HepG2 (cell line): Measurements from ENCODE around the gene TOMM22. TPM values are rescaled to one million over a fixed set of nuclear protein-coding genes. Genes with fewer than 3 reads are reported as not detected.

Experiments used
- BRD4 ChIP-seq: sonication (generic); formaldehyde crosslinking; IDR thresholded peaks from 2 replicates; pipeline ENCODE4 v1.4.0; 2020; ENCODE audit warnings: missing genetic modification reagents
- CHCHD3 ChIP-seq: sonication (generic); formaldehyde crosslinking; IDR thresholded peaks from 2 replicates; pipeline ENCODE4 v1.8.0; 2022; ENCODE audit warnings: mild to moderate bottlenecking, missing genetic modification reagents, moderate library complexity
- CHD4 ChIP-seq: fragments of 200-600 bp; sonication (generic); IDR thresholded peaks from 2 replicates; pipeline ENCODE4 v1.7.0; 2017; ENCODE audit warnings: mild to moderate bottlenecking, low read length, borderline replicate concordance
- GLMP ChIP-seq: sonication (generic); formaldehyde crosslinking; IDR thresholded peaks from 2 replicates; pipeline ENCODE4 v1.9.0; 2021; ENCODE audit warnings: missing genetic modification reagents, mild to moderate bottlenecking, borderline replicate concordance
- IRF2 ChIP-seq: IDR thresholded peaks from 2 replicates; pipeline ENCODE4 v1.6.1; 2018; ENCODE audit warnings: missing genetic modification reagents, missing compliant biosample characterization
- KDM6A ChIP-seq: IDR thresholded peaks from 2 replicates; pipeline ENCODE4 v1.6.1; 2016; ENCODE audit warnings: low read depth
- KLF15 ChIP-seq: sonication (generic); formaldehyde crosslinking; IDR thresholded peaks from 2 replicates; pipeline ENCODE4 v1.8.1; 2023; ENCODE audit warnings: borderline replicate concordance, mild to moderate bottlenecking, inconsistent platforms, missing genetic modification reagents, mixed read lengths
- MAFF ChIP-seq: IDR thresholded peaks from 2 replicates; pipeline ENCODE4 v1.6.1; 2011; ENCODE audit warnings: low read depth, low read length, improper control_type of control experiment
- MTERF4 ChIP-seq: sonication (generic); formaldehyde crosslinking; IDR thresholded peaks from 2 replicates; pipeline ENCODE4 v1.8.0; 2023; ENCODE audit warnings: mild to moderate bottlenecking, missing genetic modification reagents
- MYPOP ChIP-seq: sonication (generic); formaldehyde crosslinking; IDR thresholded peaks from 2 replicates; pipeline ENCODE4 v1.8.1; 2023; ENCODE audit warnings: mild to moderate bottlenecking, moderate library complexity, missing genetic modification reagents
- NFAT5 ChIP-seq: sonication (generic); formaldehyde crosslinking; IDR thresholded peaks from 2 replicates; pipeline ENCODE4 v1.4.0; 2020; ENCODE audit warnings: missing genetic modification reagents
- NONO ChIP-seq, 2 experiments: fragments of 450-650 bp in 1 of 2; sonication (generic) in 1 of 2; formaldehyde crosslinking in 1 of 2; IDR thresholded peaks in 1 of 2; conservative IDR thresholded peaks in 1 of 2; 2 replicates each; pipeline versions ENCODE4 v1.6.1 to v1.8.0; 2017 to 2022; ENCODE audit warnings: mild to moderate bottlenecking in 1 of 2, missing genetic modification reagents in 1 of 2, moderate library complexity in 1 of 2
- RXRB ChIP-seq: IDR thresholded peaks from 2 replicates; pipeline ENCODE4 v1.6.1; 2016; ENCODE audit warnings: borderline replicate concordance, missing genetic modification reagents, missing compliant biosample characterization
- SKI ChIP-seq: fragments of 450-650 bp; IDR thresholded peaks from one replicate; pipeline ENCODE4 v1.6.1; 2018; ENCODE audit warnings: mild to moderate bottlenecking; ENCODE audit not compliant: partially characterized antibody
- SMAD3 ChIP-seq: sonication (generic); formaldehyde crosslinking; IDR thresholded peaks from 2 replicates; pipeline ENCODE4 v1.4.0; 2020; ENCODE audit warnings: missing genetic modification reagents
- TBP ChIP-seq: sonication (generic); formaldehyde crosslinking; IDR thresholded peaks from 2 replicates; pipeline ENCODE4 v1.5.0; 2020; ENCODE audit warnings: missing genetic modification reagents
- ZBTB42 ChIP-seq: sonication (generic); formaldehyde crosslinking; IDR thresholded peaks from 2 replicates; pipeline ENCODE4 v1.5.0; 2020; ENCODE audit warnings: mild to moderate bottlenecking, missing genetic modification reagents
- ZC3H13 ChIP-seq: sonication (generic); formaldehyde crosslinking; IDR thresholded peaks from 2 replicates; pipeline ENCODE4 v1.8.1; 2023; ENCODE audit warnings: mild to moderate bottlenecking, missing genetic modification reagents, moderate library complexity
- ZFY ChIP-seq: sonication (generic); formaldehyde crosslinking; IDR thresholded peaks from 2 replicates; pipeline ENCODE4 v1.4.0; 2020; ENCODE audit warnings: missing genetic modification reagents
- ZNF337 ChIP-seq: sonication (generic); formaldehyde crosslinking; IDR thresholded peaks from 2 replicates; pipeline ENCODE4 v1.5.1; 2020; ENCODE audit warnings: missing genetic modification reagents, low read depth, mild to moderate bottlenecking, borderline replicate concordance
- ZNF34 ChIP-seq: sonication (generic); formaldehyde crosslinking; IDR thresholded peaks from 2 replicates; pipeline ENCODE4 v1.4.0; 2020; ENCODE audit warnings: mild to moderate bottlenecking, missing genetic modification reagents, borderline replicate concordance
- polyA plus RNA-seq, 8 experiments: library from polyadenylated mRNA; depleted of rRNA in 3 of 8; stranded (reverse) in 7 of 8; unstranded in 1 of 8; fragments of >200 nt; fragmentation: Illumina TruSeq in 4 of 8; extraction: Trizol in 4 of 8; gene quantifications; 2 replicates each; pipeline versions ENCODE4 v1.2.1 to v1.2.3, GENCODE V29; 2011 to 2016; ENCODE audit warnings: low read depth in 4 of 8, missing spikeins in 1 of 8, mixed read lengths in 1 of 8; ENCODE audit not compliant: insufficient read depth in 1 of 8
- total RNA-seq, 5 experiments: library from RNA; depleted of rRNA; stranded (reverse); fragments of >200 nt; fragmentation: Illumina TruSeq; extraction: Trizol; gene quantifications; 2 replicates each; pipeline ENCODE4 v1.2.3, GENCODE V29; 2016; ENCODE audit warnings: low read depth in 1 of 5

Gene TOMM22
- total and polyA plus RNA-seq, 2 of the 13 experiments (the other 11 are each of a cell fraction or from before 2014, with no cell fraction given) = 46.9 to 118 TPM

- peak; percentile 74; the same call in 1 of the 2 replicates for TF ChIP-seq TBP (CRISPR knock-in tag)
- peak; percentile 46 for TF ChIP-seq SKI
- TF ChIP-seq ZNF337 = peak; percentile 96
- TF ChIP-seq IRF2 (CRISPR knock-in tag) = peak; percentile 97
- no peak for TF ChIP-seq NONO (IDR thresholded peaks at IDR 0.05)
- peak; percentile 95 for TF ChIP-seq NONO (CRISPR knock-in tag; conservative IDR thresholded peaks at IDR 0.05)
- TF ChIP-seq ZC3H13 = 0 out of 2 replicates have a peak, but pooled peaks have one; percentile 35
- TF ChIP-seq MAFF = no peak
- TF ChIP-seq KDM6A (CRISPR knock-in tag) = no peak
- TF ChIP-seq MYPOP = peak; percentile 91
- TF ChIP-seq KLF15 (CRISPR knock-in tag) = peak; percentile 92
- TF ChIP-seq CHCHD3 (CRISPR knock-in tag) = no peak
- no peak for TF ChIP-seq ZBTB42
- TF ChIP-seq SMAD3 (CRISPR knock-in tag) = peak; percentile 65
- TF ChIP-seq GLMP (CRISPR knock-in tag) = no peak
- peak; percentile 95 for TF ChIP-seq BRD4 (CRISPR knock-in tag)
- TF ChIP-seq RXRB (CRISPR knock-in tag) = peak; percentile 78
- TF ChIP-seq NFAT5 (CRISPR knock-in tag) = peak; percentile 86
- TF ChIP-seq ZNF34 (CRISPR knock-in tag) = no peak
- TF ChIP-seq CHD4 = no peak
- 0 out of 2 replicates have a peak, but pooled peaks have one; percentile 74 for TF ChIP-seq MTERF4 (CRISPR knock-in tag)
- peak; percentile 93 for TF ChIP-seq ZFY (CRISPR knock-in tag)
Measured at GRCh38 chr22:38681582-38682335, at the start of gene TOMM22 (continued).
